ENCODE measurements around the gene CDC42EP1. TPM values are rescaled to one million over a fixed set of nuclear protein-coding genes. Genes with fewer than 3 reads are reported as not detected.

The CDC42EP1 gene
- total and polyA plus RNA-seq, 2 donors (not counting 3 experiments of a cell fraction or from before 2014, with no cell fraction given), result 82.2 to 141 TPM

- intact Hi-C loops (cut with micrococcal nuclease), result no loop called here
- no peak for TF ChIP-seq EZH2 (IDR thresholded peaks at IDR 0.05; ENCODE audit: borderline replicate concordance, low read depth, low read length, severe bottlenecking)
- TF ChIP-seq POLR2AphosphoS5 (IDR thresholded peaks at IDR 0.05; ENCODE audit: insufficient read depth, low read depth, low read length), result no peak
- TF ChIP-seq POLR2A (IDR thresholded peaks at IDR 0.05; ENCODE audit: low read depth, low read length), result no peak
- no peak for TF ChIP-seq JUN (IDR thresholded peaks at IDR 0.05; ENCODE audit: borderline replicate concordance, insufficient read depth, insufficient read length, low read depth)
- TF ChIP-seq MYC (IDR thresholded peaks at IDR 0.05; ENCODE audit: low read depth, low read length), result no peak
- no peak for TF ChIP-seq FOS (IDR thresholded peaks at IDR 0.05; ENCODE audit: borderline replicate concordance, insufficient read depth, low read length)
- TF ChIP-seq, protein P1, sequence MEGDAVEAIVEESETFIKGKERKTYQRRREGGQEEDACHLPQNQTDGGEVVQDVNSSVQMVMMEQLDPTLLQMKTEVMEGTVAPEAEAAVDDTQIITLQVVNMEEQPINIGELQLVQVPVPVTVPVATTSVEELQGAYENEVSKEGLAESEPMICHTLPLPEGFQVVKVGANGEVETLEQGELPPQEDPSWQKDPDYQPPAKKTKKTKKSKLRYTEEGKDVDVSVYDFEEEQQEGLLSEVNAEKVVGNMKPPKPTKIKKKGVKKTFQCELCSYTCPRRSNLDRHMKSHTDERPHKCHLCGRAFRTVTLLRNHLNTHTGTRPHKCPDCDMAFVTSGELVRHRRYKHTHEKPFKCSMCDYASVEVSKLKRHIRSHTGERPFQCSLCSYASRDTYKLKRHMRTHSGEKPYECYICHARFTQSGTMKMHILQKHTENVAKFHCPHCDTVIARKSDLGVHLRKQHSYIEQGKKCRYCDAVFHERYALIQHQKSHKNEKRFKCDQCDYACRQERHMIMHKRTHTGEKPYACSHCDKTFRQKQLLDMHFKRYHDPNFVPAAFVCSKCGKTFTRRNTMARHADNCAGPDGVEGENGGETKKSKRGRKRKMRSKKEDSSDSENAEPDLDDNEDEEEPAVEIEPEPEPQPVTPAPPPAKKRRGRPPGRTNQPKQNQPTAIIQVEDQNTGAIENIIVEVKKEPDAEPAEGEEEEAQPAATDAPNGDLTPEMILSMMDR (IDR thresholded peaks at IDR 0.05; ENCODE audit: extremely low read depth in 1 of 2, insufficient read depth in 1 of 2, low read depth in 1 of 2, low read length in 2 of 2), result no peak
- no peak for TF ChIP-seq GATA2 (IDR thresholded peaks at IDR 0.05; ENCODE audit: insufficient read depth, insufficient read length, low read depth, low read length)
- TF ChIP-seq, protein P2, sequence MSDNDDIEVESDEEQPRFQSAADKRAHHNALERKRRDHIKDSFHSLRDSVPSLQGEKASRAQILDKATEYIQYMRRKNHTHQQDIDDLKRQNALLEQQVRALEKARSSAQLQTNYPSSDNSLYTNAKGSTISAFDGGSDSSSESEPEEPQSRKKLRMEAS (IDR thresholded peaks at IDR 0.05; ENCODE audit: insufficient read depth, insufficient read length), result no peak
- CTCF ChIA-PET, result interaction anchor here (1.1 to 21.8 kb wide), 9 partner anchors 9 to 94 kb away, joined by 3 to 977 read pairs (median 10); partner anchors contain the start of gene GGA1
- H3K79me2 ChIP-seq (ENCODE audit: control insufficient read depth, insufficient read depth, low read length), result peaks cover 63% of the 10 kb centered on the region
- H3K27ac ChIP-seq (ENCODE audit: insufficient read depth, low read depth, low read length), result no peak overlapping the region
- no peak overlapping the region for H3K4me2 ChIP-seq (ENCODE audit: insufficient read depth, low read length)
- peaks cover 3% of the 10 kb centered on the region for H4K20me1 ChIP-seq (replicated peaks; ENCODE audit: control insufficient read depth, extremely low read depth, insufficient read depth, low read length)
- BruUV-seq (replicated peaks), result no TSS peak
- H3K9me3 ChIP-seq (replicated peaks; ENCODE audit: control insufficient read depth, insufficient read depth, low read length), result no peaks in the 10 kb centered on the region
- FAIRE-seq, result no peak
- no peak for DNase-seq (ENCODE audit: low read depth, low spot score)
- dilution Hi-C loops (cut with MboI; ENCODE audit: extremely low pct_ligation_motif_present, low sequenced_read_pairs), result no loop called here
- H3K36me3 ChIP-seq (ENCODE audit: control insufficient read depth in 2 of 2, extremely low read depth in 1 of 2, insufficient read depth in 2 of 2, low read length in 2 of 2), result peaks cover 23 to 32% of the 10 kb centered on the region in 2 experiments
- H3K4me1 ChIP-seq (ENCODE audit: control insufficient read depth, extremely low read depth, insufficient read depth, low read length), result peaks cover 47% of the 10 kb centered on the region
- H2AFZ ChIP-seq (ENCODE audit: low read depth, low read length), result no peak overlapping the region
- POLR2A ChIA-PET, result interaction anchor here (0.6 to 3.0 kb wide), 4 partner anchors 8 to 58 kb away, joined by 3 to 17 read pairs (median 4); no protein-coding TSS in a partner anchor
- H3K9ac ChIP-seq (replicated peaks; ENCODE audit: extremely low read depth, insufficient read depth, low read length), result no peak overlapping the region
- H3K9me1 ChIP-seq (replicated peaks; ENCODE audit: control insufficient read depth, extremely low read depth, insufficient read depth, low read length), result no peaks in the 10 kb centered on the region
- no peaks in the 10 kb centered on the region for H3K27me3 ChIP-seq (ENCODE audit: control insufficient read depth in 2 of 2, insufficient read depth in 2 of 2, low read length in 2 of 2)
- H3K4me3 ChIP-seq (replicated peaks in 1 of 3; ENCODE audit: insufficient read depth in 1 of 3, low read depth in 1 of 3, low read length in 3 of 3), result no peak overlapping the region
Observed at GRCh38 chr22:37566329-37566837, 6.1 kb downstream of the CDC42EP1 start.

Measured in endothelial cell of umbilical vein (primary cell).